ENCODE measurements around the gene ELL. TPM values are rescaled to one million over a fixed set of nuclear protein-coding genes. Genes with fewer than 3 reads are reported as not detected.

ELL gene
- total RNA-seq, 1 experiment from 2014 or later, result 17.0 TPM

DNA sequence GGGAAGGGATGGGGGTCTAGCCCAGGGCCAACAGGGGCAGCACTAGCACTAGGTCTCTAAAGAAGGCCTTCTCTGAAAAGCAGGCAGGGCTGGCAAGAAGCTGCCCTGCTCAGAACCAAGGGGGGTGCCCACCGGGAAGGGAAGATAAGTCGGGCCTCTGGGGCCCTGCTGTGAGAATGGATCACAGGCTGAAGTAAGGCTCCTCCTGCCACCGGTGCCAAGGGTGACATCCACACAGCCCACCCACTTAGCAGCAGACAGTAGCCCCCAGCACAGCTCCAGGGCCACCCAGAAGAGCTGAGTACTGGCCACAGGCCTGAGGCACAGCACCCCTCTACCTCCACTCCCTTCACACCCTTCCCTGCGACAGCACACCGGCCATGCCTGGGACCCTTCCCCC is 5.9 kb downstream of the ELL start:
- H3T11ph ChIP-seq (ENCODE audit: low read length), result no peak overlapping the region
- H3K4ac ChIP-seq (ENCODE audit: low read depth, low read length), result no peak overlapping the region
- H3K23ac ChIP-seq (ENCODE audit: insufficient read length, low read depth, low read length), result no peak overlapping the region
- no peaks in the 10 kb centered on the region for H3K27me3 ChIP-seq (ENCODE audit: insufficient read depth, low read length)
- H3K9ac ChIP-seq (ENCODE audit: extremely low read depth, insufficient read length, low read length), result no peak overlapping the region
- no peak overlapping the region for H4K5ac ChIP-seq (ENCODE audit: insufficient read length, low read depth, low read length)
- no peaks in the 10 kb centered on the region for H4K20me1 ChIP-seq (ENCODE audit: control insufficient read depth, insufficient read depth, insufficient read length)
- no peaks in the 10 kb centered on the region for H3K9me3 Mint-ChIP-seq
- H3K27me3 Mint-ChIP-seq (ENCODE audit: low read depth), result no peaks in the 10 kb centered on the region
- H3K4me1 ChIP-seq (ENCODE audit: insufficient read depth, low read length), result peaks cover 3% of the 10 kb centered on the region; the same call in 1 of the 2 replicates
- H3K79me1 ChIP-seq (ENCODE audit: insufficient read depth, low read depth, low read length, poor library complexity, severe bottlenecking), result peaks cover 4% of the 10 kb centered on the region
- H2AFZ ChIP-seq (ENCODE audit: low read length), result no peak overlapping the region
- no peaks in the 10 kb centered on the region for H3K9me3 ChIP-seq (ENCODE audit: control insufficient read depth, low read depth, low read length)
- peak overlapping the region in 1 of 3 experiments; percentile 75; a peak in 1 of 7 replicates for H3K27ac Mint-ChIP-seq
- WGBS (ENCODE audit: extremely low coverage, insufficient read length, low lambda C conversion rate), result no CpG with 5 or more reads among the region's 5 CpGs
- no peak overlapping the region for H2BK20ac ChIP-seq (ENCODE audit: low read depth, low read length, poor library complexity, severe bottlenecking)
- H3K4me3 Mint-ChIP-seq, result no peak overlapping the region
- H3K56ac ChIP-seq (ENCODE audit: insufficient read length, low read depth, low read length), result no peak overlapping the region
- H4K91ac ChIP-seq (ENCODE audit: insufficient read length, low read depth, low read length), result no peak overlapping the region
- H4K8ac ChIP-seq (replicated peaks; ENCODE audit: insufficient read length, low read depth, low read length), result no peak overlapping the region
- TF ChIP-seq, protein P1, sequence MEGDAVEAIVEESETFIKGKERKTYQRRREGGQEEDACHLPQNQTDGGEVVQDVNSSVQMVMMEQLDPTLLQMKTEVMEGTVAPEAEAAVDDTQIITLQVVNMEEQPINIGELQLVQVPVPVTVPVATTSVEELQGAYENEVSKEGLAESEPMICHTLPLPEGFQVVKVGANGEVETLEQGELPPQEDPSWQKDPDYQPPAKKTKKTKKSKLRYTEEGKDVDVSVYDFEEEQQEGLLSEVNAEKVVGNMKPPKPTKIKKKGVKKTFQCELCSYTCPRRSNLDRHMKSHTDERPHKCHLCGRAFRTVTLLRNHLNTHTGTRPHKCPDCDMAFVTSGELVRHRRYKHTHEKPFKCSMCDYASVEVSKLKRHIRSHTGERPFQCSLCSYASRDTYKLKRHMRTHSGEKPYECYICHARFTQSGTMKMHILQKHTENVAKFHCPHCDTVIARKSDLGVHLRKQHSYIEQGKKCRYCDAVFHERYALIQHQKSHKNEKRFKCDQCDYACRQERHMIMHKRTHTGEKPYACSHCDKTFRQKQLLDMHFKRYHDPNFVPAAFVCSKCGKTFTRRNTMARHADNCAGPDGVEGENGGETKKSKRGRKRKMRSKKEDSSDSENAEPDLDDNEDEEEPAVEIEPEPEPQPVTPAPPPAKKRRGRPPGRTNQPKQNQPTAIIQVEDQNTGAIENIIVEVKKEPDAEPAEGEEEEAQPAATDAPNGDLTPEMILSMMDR (conservative IDR thresholded peaks at IDR 0.05), result no peak
- H2AK5ac ChIP-seq (ENCODE audit: insufficient read length, low read length), result no peak overlapping the region
- H3K79me2 ChIP-seq (ENCODE audit: insufficient read depth, low read length), result peaks cover 15% of the 10 kb centered on the region
- peaks cover 24 to 28% of the 10 kb centered on the region in 2 experiments for H3K4me1 Mint-ChIP-seq
- no peak for DNase-seq
- H2BK120ac ChIP-seq (ENCODE audit: low read depth, low read length, poor library complexity, severe bottlenecking), result no peak overlapping the region
- no peak overlapping the region for H3K27ac ChIP-seq (ENCODE audit: insufficient read length, low read depth, low read length)
- H3K18ac ChIP-seq (ENCODE audit: insufficient read length, low read depth, low read length), result no peak overlapping the region
- H2BK5ac ChIP-seq (ENCODE audit: insufficient read length, low read length), result no peak overlapping the region
- no peaks in the 10 kb centered on the region for H3K36me3 Mint-ChIP-seq (ENCODE audit: insufficient read depth in 1 of 3, low read depth in 3 of 3)
- H2BK15ac ChIP-seq (ENCODE audit: low read depth, low read length), result no peak overlapping the region
- no peak overlapping the region for H3K4me2 ChIP-seq (ENCODE audit: insufficient read depth, insufficient read length, low read length)
- H2BK12ac ChIP-seq (ENCODE audit: insufficient read length, low read depth, low read length), result no peak overlapping the region
- H3K14ac ChIP-seq (ENCODE audit: insufficient read depth, low read length), result no peak overlapping the region
- peaks cover 7% of the 10 kb centered on the region for H3K23me2 ChIP-seq (ENCODE audit: insufficient read length, low read depth, low read length, poor library complexity, severe bottlenecking)
